ENCODE measurements around the gene CTDSP1.

GRCh38 chr2:218362606-218363005 is 37.1 kb upstream of the CTDSP1 start:
- TF ChIP-seq, protein P1, sequence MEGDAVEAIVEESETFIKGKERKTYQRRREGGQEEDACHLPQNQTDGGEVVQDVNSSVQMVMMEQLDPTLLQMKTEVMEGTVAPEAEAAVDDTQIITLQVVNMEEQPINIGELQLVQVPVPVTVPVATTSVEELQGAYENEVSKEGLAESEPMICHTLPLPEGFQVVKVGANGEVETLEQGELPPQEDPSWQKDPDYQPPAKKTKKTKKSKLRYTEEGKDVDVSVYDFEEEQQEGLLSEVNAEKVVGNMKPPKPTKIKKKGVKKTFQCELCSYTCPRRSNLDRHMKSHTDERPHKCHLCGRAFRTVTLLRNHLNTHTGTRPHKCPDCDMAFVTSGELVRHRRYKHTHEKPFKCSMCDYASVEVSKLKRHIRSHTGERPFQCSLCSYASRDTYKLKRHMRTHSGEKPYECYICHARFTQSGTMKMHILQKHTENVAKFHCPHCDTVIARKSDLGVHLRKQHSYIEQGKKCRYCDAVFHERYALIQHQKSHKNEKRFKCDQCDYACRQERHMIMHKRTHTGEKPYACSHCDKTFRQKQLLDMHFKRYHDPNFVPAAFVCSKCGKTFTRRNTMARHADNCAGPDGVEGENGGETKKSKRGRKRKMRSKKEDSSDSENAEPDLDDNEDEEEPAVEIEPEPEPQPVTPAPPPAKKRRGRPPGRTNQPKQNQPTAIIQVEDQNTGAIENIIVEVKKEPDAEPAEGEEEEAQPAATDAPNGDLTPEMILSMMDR (IDR thresholded peaks at IDR 0.05; ENCODE audit: borderline replicate concordance, extremely low read depth, low read length, poor library complexity, severe bottlenecking), result no peak
- no peak for TF ChIP-seq EZH2 (IDR thresholded peaks at IDR 0.05; ENCODE audit: borderline replicate concordance, low read depth, low read length, severe bottlenecking)

Data from DND-41 (cell line).